ENCODE data around the gene TMEM80. TPM values are rescaled to one million over a fixed set of nuclear protein-coding genes. Genes with fewer than 3 reads are reported as not detected.

Gene TMEM80
- total and polyA plus RNA-seq, 2 donors (not counting 1 experiment from before 2014, with no cell fraction given), result 10.6 to 15.3 TPM

DNA sequence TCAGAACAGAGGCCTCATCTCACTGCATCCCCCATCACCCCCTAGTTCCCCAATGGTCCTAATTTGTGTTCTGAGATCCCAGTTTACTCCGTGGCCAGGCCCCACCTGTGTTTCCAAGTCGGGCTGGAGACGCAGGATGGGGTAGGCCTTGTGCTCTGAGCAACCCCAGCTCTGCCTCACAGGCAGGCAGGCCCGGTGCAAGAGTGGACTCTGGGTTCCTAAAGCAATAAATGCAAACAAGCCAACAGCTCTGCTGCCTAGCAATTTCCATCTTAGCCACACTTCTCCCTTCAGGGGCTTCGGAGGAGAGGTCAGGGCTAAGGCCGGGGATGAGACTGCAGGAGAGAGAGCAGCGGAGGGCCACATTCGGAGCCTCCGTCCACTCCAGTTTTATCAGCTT lies 7.9 kb downstream of the TMEM80 start:
- Histone ChIP-seq H3K9me3 (ENCODE audit: control insufficient read depth, insufficient read depth, low read depth, low read length) (no peaks in the 10 kb centered on the region), H3K9ac (ENCODE audit: insufficient read depth, low read length) (no peak overlapping the region), H3K4me3 (replicated peaks in 1 of 4; ENCODE audit: control extremely low read depth in 1 of 4, insufficient read depth in 1 of 4, low read depth in 3 of 4, low read length in 4 of 4) (no peak overlapping the region), H3K27me3 (ENCODE audit: control insufficient read depth, insufficient read depth, low read length) (no peaks in the 10 kb centered on the region), H3K27ac (ENCODE audit: insufficient read depth, low read length) (no peak overlapping the region), H3K4me2 (ENCODE audit: extremely low read depth, insufficient read depth, low read length) (no peak overlapping the region), H2AFZ (ENCODE audit: low read length) (no peak overlapping the region), H3K36me3 (ENCODE audit: control insufficient read depth, insufficient read depth, low read length) (peaks cover 14% of the 10 kb centered on the region), H4K20me1 (ENCODE audit: control insufficient read depth, extremely low read depth, insufficient read depth, low read length) (no peaks in the 10 kb centered on the region), H3K79me2 (ENCODE audit: control insufficient read depth, insufficient read depth, low read length) (no peaks in the 10 kb centered on the region), H3K4me1 (ENCODE audit: control insufficient read depth, extremely low read depth, insufficient read depth, low read length) (peaks cover 11% of the 10 kb centered on the region)
- TF ChIP-seq, protein P1, sequence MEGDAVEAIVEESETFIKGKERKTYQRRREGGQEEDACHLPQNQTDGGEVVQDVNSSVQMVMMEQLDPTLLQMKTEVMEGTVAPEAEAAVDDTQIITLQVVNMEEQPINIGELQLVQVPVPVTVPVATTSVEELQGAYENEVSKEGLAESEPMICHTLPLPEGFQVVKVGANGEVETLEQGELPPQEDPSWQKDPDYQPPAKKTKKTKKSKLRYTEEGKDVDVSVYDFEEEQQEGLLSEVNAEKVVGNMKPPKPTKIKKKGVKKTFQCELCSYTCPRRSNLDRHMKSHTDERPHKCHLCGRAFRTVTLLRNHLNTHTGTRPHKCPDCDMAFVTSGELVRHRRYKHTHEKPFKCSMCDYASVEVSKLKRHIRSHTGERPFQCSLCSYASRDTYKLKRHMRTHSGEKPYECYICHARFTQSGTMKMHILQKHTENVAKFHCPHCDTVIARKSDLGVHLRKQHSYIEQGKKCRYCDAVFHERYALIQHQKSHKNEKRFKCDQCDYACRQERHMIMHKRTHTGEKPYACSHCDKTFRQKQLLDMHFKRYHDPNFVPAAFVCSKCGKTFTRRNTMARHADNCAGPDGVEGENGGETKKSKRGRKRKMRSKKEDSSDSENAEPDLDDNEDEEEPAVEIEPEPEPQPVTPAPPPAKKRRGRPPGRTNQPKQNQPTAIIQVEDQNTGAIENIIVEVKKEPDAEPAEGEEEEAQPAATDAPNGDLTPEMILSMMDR (conservative IDR thresholded peaks at IDR 0.05 in 1 of 2, IDR thresholded peaks at IDR 0.05 in 1 of 2; ENCODE audit: low read depth in 1 of 2, low read length in 2 of 2), result no peak
- no peak for TF ChIP-seq EZH2 (IDR thresholded peaks at IDR 0.05; ENCODE audit: low read length, missing control alignments)
- no peak for DNase-seq (ENCODE audit: low read depth in 2 of 2)

DNA sequence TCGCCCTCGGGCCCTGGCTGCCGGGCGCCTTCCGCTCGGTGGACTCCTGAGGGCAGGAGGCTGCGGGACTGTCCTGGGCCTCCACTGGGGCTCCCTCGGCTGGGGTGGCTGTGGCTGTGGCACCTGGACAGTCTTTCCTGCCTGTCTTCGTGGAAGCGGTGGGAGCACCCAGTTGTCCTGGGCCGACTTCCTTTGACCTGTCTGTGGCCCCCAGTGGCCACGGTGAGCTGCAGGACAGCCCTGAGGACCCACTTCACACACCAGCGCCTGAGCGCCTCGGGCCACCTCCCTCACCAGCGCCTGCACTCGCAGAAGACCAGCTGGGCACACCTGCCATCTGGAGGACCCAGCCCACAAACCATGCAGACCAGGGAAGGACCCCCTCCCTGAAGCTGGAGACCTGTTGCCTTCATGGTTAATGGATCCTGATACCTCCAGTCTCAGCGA lies 8.6 kb downstream of the TMEM80 start:
- no peak overlapping the region for H3K4me2 ChIP-seq (ENCODE audit: extremely low read depth, insufficient read depth, low read length)
- no peak for TF ChIP-seq EZH2 (IDR thresholded peaks at IDR 0.05; ENCODE audit: low read length, missing control alignments)
- TF ChIP-seq, protein P1 (conservative IDR thresholded peaks at IDR 0.05 in 1 of 2, IDR thresholded peaks at IDR 0.05 in 1 of 2; ENCODE audit: low read depth in 1 of 2, low read length in 2 of 2), result no peak
- no peak overlapping the region for H3K4me3 ChIP-seq (replicated peaks in 1 of 4; ENCODE audit: control extremely low read depth in 1 of 4, insufficient read depth in 1 of 4, low read depth in 3 of 4, low read length in 4 of 4)
- DNase-seq (ENCODE audit: low read depth in 2 of 2), result no peak
- no peak overlapping the region for H3K9ac ChIP-seq (ENCODE audit: insufficient read depth, low read length)
- H4K20me1 ChIP-seq (ENCODE audit: control insufficient read depth, extremely low read depth, insufficient read depth, low read length), result no peaks in the 10 kb centered on the region
- peaks cover 11% of the 10 kb centered on the region for H3K4me1 ChIP-seq (ENCODE audit: control insufficient read depth, extremely low read depth, insufficient read depth, low read length)
- no peaks in the 10 kb centered on the region for H3K79me2 ChIP-seq (ENCODE audit: control insufficient read depth, insufficient read depth, low read length)
- no peak overlapping the region for H2AFZ ChIP-seq (ENCODE audit: low read length)
- H3K36me3 ChIP-seq (ENCODE audit: control insufficient read depth, insufficient read depth, low read length), result peaks cover 12% of the 10 kb centered on the region
- no peaks in the 10 kb centered on the region for H3K9me3 ChIP-seq (ENCODE audit: control insufficient read depth, insufficient read depth, low read depth, low read length)
- H3K27ac ChIP-seq (ENCODE audit: insufficient read depth, low read length), result no peak overlapping the region
- H3K27me3 ChIP-seq (ENCODE audit: control insufficient read depth, insufficient read depth, low read length), result no peaks in the 10 kb centered on the region

DNA sequence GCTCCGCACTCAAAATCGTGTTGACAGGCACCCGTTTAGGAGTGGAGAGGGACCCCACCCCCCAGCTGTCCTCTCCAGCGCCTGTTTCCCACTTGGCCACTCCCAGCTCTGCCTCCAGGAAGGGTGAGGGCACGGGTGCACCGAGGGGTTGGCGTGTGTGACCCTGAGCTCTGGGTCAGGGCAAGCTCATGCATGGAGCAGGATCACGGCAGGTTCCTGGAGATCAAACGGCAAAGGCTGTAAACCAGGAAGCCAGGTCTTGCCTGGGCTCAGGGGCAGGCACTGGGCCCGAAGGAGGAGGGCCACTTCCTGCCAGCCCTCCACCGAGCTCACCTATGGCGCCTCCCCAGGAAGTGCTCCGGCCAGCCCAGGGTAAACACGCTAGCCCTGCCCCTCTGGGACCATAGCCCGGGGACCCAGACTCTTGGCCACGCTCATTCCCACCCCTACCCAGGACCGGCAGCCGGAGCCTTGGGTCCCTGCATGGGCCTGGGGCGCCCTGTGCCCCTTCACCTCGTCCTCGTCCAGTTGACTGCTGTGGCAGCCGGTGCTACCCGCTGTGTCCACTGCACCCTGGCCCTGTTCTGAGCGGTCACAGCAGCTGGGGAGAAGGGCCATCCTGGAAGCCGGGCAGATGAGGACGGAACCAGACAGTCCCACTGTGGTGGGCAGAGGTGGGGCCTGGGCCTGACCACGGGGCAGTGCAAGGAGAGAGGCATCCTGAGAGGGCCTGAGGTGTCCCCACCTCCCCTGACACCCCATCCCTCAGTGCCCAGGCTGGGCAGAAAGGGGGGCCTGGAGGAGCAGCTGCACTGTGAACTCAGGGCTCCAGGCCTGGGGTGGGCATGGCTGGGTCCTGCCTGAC lies 9.4 kb downstream of the TMEM80 start:
- H2AFZ ChIP-seq (ENCODE audit: low read length), result no peak overlapping the region
- no peaks in the 10 kb centered on the region for H3K79me2 ChIP-seq (ENCODE audit: control insufficient read depth, insufficient read depth, low read length)

More for the DNA sequence above, 9.4 kb downstream of the TMEM80 start:
- peaks cover 11% of the 10 kb centered on the region for H3K4me1 ChIP-seq (ENCODE audit: control insufficient read depth, extremely low read depth, insufficient read depth, low read length)
- H3K27ac ChIP-seq (ENCODE audit: insufficient read depth, low read length), result no peak overlapping the region
- H3K36me3 ChIP-seq (ENCODE audit: control insufficient read depth, insufficient read depth, low read length), result peaks cover 12% of the 10 kb centered on the region
- H4K20me1 ChIP-seq (ENCODE audit: control insufficient read depth, extremely low read depth, insufficient read depth, low read length), result no peaks in the 10 kb centered on the region
- H3K4me2 ChIP-seq (ENCODE audit: extremely low read depth, insufficient read depth, low read length), result peak overlapping the region; percentile 71
- H3K9me3 ChIP-seq (ENCODE audit: control insufficient read depth, insufficient read depth, low read depth, low read length), result no peaks in the 10 kb centered on the region
- no peak for TF ChIP-seq EZH2 (IDR thresholded peaks at IDR 0.05; ENCODE audit: low read length, missing control alignments)
- TF ChIP-seq, protein P1 (conservative IDR thresholded peaks at IDR 0.05 in 1 of 2, IDR thresholded peaks at IDR 0.05 in 1 of 2; ENCODE audit: low read depth in 1 of 2, low read length in 2 of 2), result no peak
- H3K4me3 ChIP-seq (replicated peaks in 1 of 4; ENCODE audit: control extremely low read depth in 1 of 4, insufficient read depth in 1 of 4, low read depth in 3 of 4, low read length in 4 of 4), result peak overlapping the region; percentile 20 to 79 (median 24)
- no peak for DNase-seq (ENCODE audit: low read depth in 2 of 2)
- peak overlapping the region; percentile 37 for H3K9ac ChIP-seq (ENCODE audit: insufficient read depth, low read length)
- no peaks in the 10 kb centered on the region for H3K27me3 ChIP-seq (ENCODE audit: control insufficient read depth, insufficient read depth, low read length)

Measured in fibroblast of lung (primary cell).